Neural progenitor cell (in vitro differentiated cells): ENCODE data around the gene PTPRJ. TPM values are rescaled to one million over a fixed set of nuclear protein-coding genes. Genes with fewer than 3 reads are reported as not detected.

Experiments used
- DNase-seq: peaks from one replicate; pipeline ENCODE4 v3.0.0-alpha.2; 2016; ENCODE audit warnings: low spot score
- H2AFZ ChIP-seq: fragments of 200-600 bp; sonication (generic); replicated peaks from 2 replicates; pipeline ENCODE4 v1.6.1; 2016; ENCODE audit warnings: antibody characterized with exemption
- H3F3A ChIP-seq: fragments of 200-600 bp; sonication (generic); 2 replicates; pipeline ENCODE4 v1.6.1; 2016; ENCODE audit warnings: antibody characterized with exemption, low read depth
- H3K27ac ChIP-seq: fragments of 200-600 bp; sonication (generic); 2 replicates; pipeline ENCODE4 v1.5.1; 2016; ENCODE audit warnings: mild to moderate bottlenecking
- H3K27me3 ChIP-seq: fragments of 200-600 bp; sonication (generic); 2 replicates; pipeline ENCODE4 v1.6.1; 2016; ENCODE audit warnings: mild to moderate bottlenecking, moderate library complexity
- H3K36me3 ChIP-seq: fragments of 200-600 bp; sonication (generic); 2 replicates; pipeline ENCODE4 v1.5.1; 2016
- H3K4me1 ChIP-seq: fragments of 200-600 bp; sonication (generic); 2 replicates; pipeline ENCODE4 v1.6.1; 2016; ENCODE audit warnings: mixed run types
- H3K4me2 ChIP-seq: fragments of 200-600 bp; sonication (generic); 2 replicates; pipeline ENCODE4 v1.6.1; 2016
- H3K4me3 ChIP-seq: fragments of 200-600 bp; sonication (generic); 2 replicates; pipeline ENCODE4 v1.5.1; 2016
- H3K79me2 ChIP-seq: fragments of 200-600 bp; sonication (generic); 2 replicates; pipeline ENCODE4 v1.6.1; 2016; ENCODE audit warnings: low read depth
- H3K9ac ChIP-seq: fragments of 200-600 bp; sonication (generic); 2 replicates; pipeline ENCODE4 v1.6.1; 2016
- H3K9me3 ChIP-seq: fragments of 200-600 bp; sonication (generic); 2 replicates; pipeline ENCODE4 v1.5.1; 2016; ENCODE audit warnings: low read depth
- H4K20me1 ChIP-seq: fragments of 200-600 bp; sonication (generic); 2 replicates; pipeline ENCODE4 v1.6.1; 2016; ENCODE audit warnings: low read depth
- H3K27ac Mint-ChIP-seq: 3 replicates; pipeline ENCODE4 v1.8.0; 2021; ENCODE audit warnings: mixed read lengths
- H3K27me3 Mint-ChIP-seq: 2 replicates; pipeline ENCODE4 v1.8.0; 2022; ENCODE audit warnings: low read depth, mild to moderate bottlenecking, inconsistent platforms, moderate library complexity, mixed read lengths; ENCODE audit not compliant: insufficient read depth
- H3K36me3 Mint-ChIP-seq: 3 replicates; pipeline ENCODE4 v1.8.0; 2021; ENCODE audit warnings: mixed read lengths
- H3K4me1 Mint-ChIP-seq: 3 replicates; pipeline ENCODE4 v1.8.0; 2021; ENCODE audit warnings: mixed read lengths
- H3K4me3 Mint-ChIP-seq: 3 replicates; pipeline ENCODE4 v1.8.0; 2021; ENCODE audit warnings: mild to moderate bottlenecking, moderate library complexity, mixed read lengths
- H3K9me3 Mint-ChIP-seq: 3 replicates; pipeline ENCODE4 v1.8.0; 2020; ENCODE audit warnings: mixed read lengths
- CTCF ChIP-seq: fragments of 200-600 bp; sonication (generic); IDR thresholded peaks from 2 replicates; pipeline ENCODE4 v1.5.1; 2017; ENCODE audit warnings: antibody characterized with exemption, mild to moderate bottlenecking
- EZH2 ChIP-seq: fragments of 200-600 bp; sonication (generic); IDR thresholded peaks from 2 replicates; pipeline ENCODE4 v1.6.1; 2017; ENCODE audit warnings: antibody characterized with exemption, mild to moderate bottlenecking, moderate library complexity
- EZH2phosphoT487 ChIP-seq: fragments of 200-600 bp; sonication (generic); IDR thresholded peaks from 2 replicates; pipeline ENCODE4 v1.6.1; 2017; ENCODE audit warnings: antibody characterized with exemption
- total RNA-seq: library from RNA; depleted of rRNA; stranded (reverse); fragments of >200 nt; gene quantifications from 2 replicates; pipeline ENCODE4 v1.2.3, GENCODE V29; 2015; ENCODE audit warnings: low replicate concordance

The PTPRJ gene
- total RNA-seq, 1 donor from 2014 or later: 28.0 TPM

DNA sequence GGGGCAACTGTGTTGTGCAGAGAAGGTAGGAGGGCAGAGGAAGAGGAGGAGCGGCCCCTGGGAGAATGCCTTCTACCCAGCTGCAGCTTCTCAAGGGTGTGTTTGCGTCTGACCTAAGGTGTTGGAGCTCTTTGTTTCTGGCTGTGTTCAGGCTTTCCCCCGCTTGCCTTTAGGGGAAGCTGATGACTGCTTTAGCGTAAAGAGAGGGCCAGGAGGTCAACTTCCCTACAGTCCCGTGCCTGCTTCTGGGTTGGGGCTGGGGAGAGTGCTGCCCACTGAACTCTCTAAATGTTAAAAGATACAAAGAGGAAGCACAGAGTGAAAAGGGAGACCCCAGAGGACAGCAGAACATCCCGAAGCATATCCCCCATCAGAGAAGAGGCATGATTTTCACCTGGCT, 99.2 kb downstream of the PTPRJ start:
- H3K79me2 ChIP-seq: no peaks in the 10 kb centered on the region
- Mint-ChIP-seq H3K36me3 (peaks cover 6% of the 10 kb centered on the region), H3K27ac (peak overlapping the region; percentile 67), H3K9me3 (no peaks in the 10 kb centered on the region), H3K4me1 (peaks cover 32% of the 10 kb centered on the region), H3K27me3 (peaks cover 3% of the 10 kb centered on the region), H3K4me3 (no peak overlapping the region)
- H3K27me3 ChIP-seq: no peaks in the 10 kb centered on the region
- no peaks in the 10 kb centered on the region for H3K36me3 ChIP-seq
- H3K27ac ChIP-seq: peak overlapping the region; percentile 39
- H3K9ac ChIP-seq: no peak overlapping the region
- peaks cover 24% of the 10 kb centered on the region for H3K4me1 ChIP-seq
- peak overlapping the region; percentile 30 for H3K4me2 ChIP-seq
- no peak overlapping the region for H2AFZ ChIP-seq
- peaks cover 14% of the 10 kb centered on the region for H4K20me1 ChIP-seq
- H3F3A ChIP-seq: no peaks in the 10 kb centered on the region
- H3K4me3 ChIP-seq: no peak overlapping the region
- TF ChIP-seq EZH2 (no peak), CTCF (no peak)
- no peak for DNase-seq
- H3K9me3 ChIP-seq: no peaks in the 10 kb centered on the region

DNA sequence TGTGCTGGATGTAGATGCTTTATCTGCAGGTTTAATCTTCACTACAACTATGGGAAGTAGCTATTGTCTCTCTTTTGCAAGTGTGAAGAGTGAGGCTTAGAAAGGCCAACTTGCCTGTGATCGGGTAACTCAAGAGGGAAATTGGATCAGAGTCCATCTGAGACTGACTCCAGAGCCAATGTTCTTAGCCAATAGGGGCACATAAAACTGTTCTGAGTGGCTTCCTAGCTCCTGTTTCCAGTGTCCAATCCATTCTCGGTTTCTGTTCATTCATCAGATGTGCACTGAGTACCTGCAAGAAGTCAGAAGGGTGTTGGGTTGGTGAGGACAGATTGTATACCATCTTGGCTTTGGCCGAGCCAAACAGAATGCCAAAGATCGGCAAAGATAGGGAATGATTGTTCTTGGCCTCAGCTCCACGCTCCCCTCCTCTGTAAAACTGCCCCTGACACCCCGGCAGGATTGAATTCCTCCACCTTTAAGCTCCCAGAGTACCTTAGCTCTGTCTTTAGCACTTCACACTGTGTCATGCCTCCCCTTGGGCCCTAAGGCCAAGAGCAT, 100.0 kb downstream of the PTPRJ start:
- Mint-ChIP-seq H3K27ac (peak overlapping the region; percentile 81), H3K36me3 (peaks cover 6% of the 10 kb centered on the region), H3K27me3 (peaks cover 3% of the 10 kb centered on the region), H3K4me3 (no peak overlapping the region), H3K4me1 (peaks cover 30% of the 10 kb centered on the region), H3K9me3 (no peaks in the 10 kb centered on the region)
- Histone ChIP-seq H4K20me1 (peaks cover 14% of the 10 kb centered on the region), H3F3A (no peaks in the 10 kb centered on the region), H3K36me3 (no peaks in the 10 kb centered on the region), H3K4me2 (no peak overlapping the region), H3K27me3 (no peaks in the 10 kb centered on the region), H2AFZ (no peak overlapping the region), H3K27ac (no peak overlapping the region), H3K4me1 (peaks cover 24% of the 10 kb centered on the region), H3K9me3 (no peaks in the 10 kb centered on the region), H3K79me2 (no peaks in the 10 kb centered on the region), H3K9ac (no peak overlapping the region), H3K4me3 (no peak overlapping the region)
- DNase-seq: no peak
- TF ChIP-seq EZH2phosphoT487: no peak
- no peak for TF ChIP-seq EZH2
- TF ChIP-seq CTCF: no peak

- Mint-ChIP-seq H3K27me3 (peaks cover 3% of the 10 kb centered on the region), H3K4me1 (peaks cover 29% of the 10 kb centered on the region), H3K9me3 (no peaks in the 10 kb centered on the region), H3K27ac (no peak overlapping the region), H3K4me3 (no peak overlapping the region), H3K36me3 (peaks cover 6% of the 10 kb centered on the region)
- Histone ChIP-seq H3K4me1 (peaks cover 24% of the 10 kb centered on the region), H3K79me2 (no peaks in the 10 kb centered on the region), H3K36me3 (no peaks in the 10 kb centered on the region), H3K27ac (peak overlapping the region; percentile 74), H3K27me3 (no peaks in the 10 kb centered on the region), H2AFZ (no peak overlapping the region), H3K9ac (no peak overlapping the region), H4K20me1 (peaks cover 14% of the 10 kb centered on the region), H3K4me2 (no peak overlapping the region), H3F3A (no peaks in the 10 kb centered on the region), H3K4me3 (no peak overlapping the region), H3K9me3 (no peaks in the 10 kb centered on the region)
- no peak for DNase-seq
- TF ChIP-seq CTCF (no peak), EZH2 (no peak)
Observed at GRCh38 chr11:48081151-48082010, 101.0 kb downstream of the PTPRJ start.
